ENCODE results near the gene SMS. TPM values are rescaled to one million over a fixed set of nuclear protein-coding genes. Genes with fewer than 3 reads are reported as not detected.

SMS gene
- total RNA-seq, 4 donors from 2014 or later = 44.6 to 74.3 (median 49.1) TPM

GRCh38 chrX:21939906-21940305, 603 bp upstream of the SMS start:
- TF ChIP-seq CTCF (IDR thresholded peaks at IDR 0.05; ENCODE audit: low read depth) = no peak

GRCh38 chrX:21943460-21944135, 3.1 kb downstream of the SMS start:
- no peak for TF ChIP-seq CTCF (IDR thresholded peaks at IDR 0.05; ENCODE audit: low read depth)

- TF ChIP-seq CTCF (IDR thresholded peaks at IDR 0.05; ENCODE audit: low read depth) = no peak
Measured at GRCh38 chrX:21944136-21944615, 3.7 kb downstream of the SMS start.

GRCh38 chrX:21946925-21947641, 6.6 kb downstream of the SMS start:
- TF ChIP-seq CTCF (IDR thresholded peaks at IDR 0.05; ENCODE audit: low read depth) = no peak

- TF ChIP-seq CTCF (IDR thresholded peaks at IDR 0.05; ENCODE audit: low read depth) = no peak
Measured at GRCh38 chrX:21947671-21948070, 7.2 kb downstream of the SMS start.

GRCh38 chrX:21948897-21949578, 8.5 kb downstream of the SMS start:
- no peak for TF ChIP-seq CTCF (IDR thresholded peaks at IDR 0.05; ENCODE audit: low read depth)

GRCh38 chrX:21949689-21950088, 9.2 kb downstream of the SMS start:
- no peak for TF ChIP-seq CTCF (IDR thresholded peaks at IDR 0.05; ENCODE audit: low read depth)
